ENCODE results near the gene ATF6. TPM values are rescaled to one million over a fixed set of nuclear protein-coding genes. Genes with fewer than 3 reads are reported as not detected.
"Not testable (repeated sequence)": the region's sequence is repeated elsewhere in the genome, so short reads cannot be mapped to it uniquely, and the experiment has no call there.

ATF6 gene
- total RNA-seq, 1 donor from 2014 or later, result 14.6 TPM

- peaks cover 6 to 22% (median 12%) of the 10 kb centered on the region in 3 donors for H3K36me3 ChIP-seq (ENCODE audit: control insufficient read depth in 3 of 3, insufficient read depth in 3 of 3, low read length in 3 of 3)
- no peaks in the 10 kb centered on the region for H3K4me1 ChIP-seq (ENCODE audit: control insufficient read depth in 3 of 3, insufficient read depth in 3 of 3, low read length in 3 of 3)
- no peak overlapping the region for H3K27ac ChIP-seq (ENCODE audit: low read depth, low read length)
- no peaks in the 10 kb centered on the region for H3K27me3 ChIP-seq (ENCODE audit: control insufficient read depth in 3 of 3, insufficient read depth in 3 of 3, low read length in 3 of 3)
- H3K9me3 ChIP-seq (ENCODE audit: control insufficient read depth in 3 of 3, low read length in 3 of 3), result no peaks in the 10 kb centered on the region
- no peak overlapping the region for H3K9ac ChIP-seq (ENCODE audit: low read depth in 1 of 3, low read length in 3 of 3)
- H3K4me3 ChIP-seq (ENCODE audit: low read length in 3 of 3), result no peak overlapping the region
These were observed 54.8 kb downstream of the ATF6 start for GRCh38 chr1:161820914-161821313.

GRCh38 chr1:161824618-161825017 is 58.5 kb downstream of the ATF6 start:
- Histone ChIP-seq H3K4me3 (ENCODE audit: low read length in 3 of 3) (no peak overlapping the region), H3K27ac (ENCODE audit: low read depth, low read length) (no peak overlapping the region), H3K9me3 (ENCODE audit: control insufficient read depth in 3 of 3, low read length in 3 of 3) (no peaks in the 10 kb centered on the region), H3K4me1 (ENCODE audit: control insufficient read depth in 3 of 3, insufficient read depth in 3 of 3, low read length in 3 of 3) (no peaks in the 10 kb centered on the region), H3K27me3 (ENCODE audit: control insufficient read depth in 3 of 3, insufficient read depth in 3 of 3, low read length in 3 of 3) (no peaks in the 10 kb centered on the region), H3K9ac (ENCODE audit: low read depth in 1 of 3, low read length in 3 of 3) (no peak overlapping the region), H3K36me3 (ENCODE audit: control insufficient read depth in 3 of 3, insufficient read depth in 3 of 3, low read length in 3 of 3) (peaks cover 6 to 22% (median 12%) of the 10 kb centered on the region in 3 donors)

DNA sequence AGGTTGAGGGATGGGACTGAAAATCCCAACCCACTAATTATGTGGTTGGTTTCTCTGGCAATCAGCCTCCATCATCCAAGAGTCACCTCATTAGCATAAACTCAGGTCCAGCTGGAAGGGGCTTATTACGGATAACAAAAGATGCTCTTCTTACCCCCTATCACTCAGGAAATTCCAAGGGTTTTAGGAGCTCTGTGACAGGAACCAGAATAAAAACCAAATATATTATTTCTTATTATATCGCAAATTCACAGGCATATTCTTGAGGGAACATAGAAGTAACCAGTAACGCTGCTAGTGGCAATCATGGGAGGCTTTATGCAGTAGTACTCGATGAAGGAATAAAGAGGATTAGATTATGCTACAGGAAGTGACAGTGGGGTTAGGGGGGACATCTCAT is 59.7 kb downstream of the ATF6 start:
- Histone ChIP-seq H3K36me3 (ENCODE audit: control insufficient read depth in 3 of 3, insufficient read depth in 3 of 3, low read length in 3 of 3) (peaks cover 6 to 17% (median 12%) of the 10 kb centered on the region in 3 donors), H3K9ac (ENCODE audit: low read depth in 1 of 3, low read length in 3 of 3) (no peak overlapping the region), H3K4me3 (ENCODE audit: low read length in 3 of 3) (no peak overlapping the region), H3K27ac (ENCODE audit: low read depth, low read length) (no peak overlapping the region), H3K4me1 (ENCODE audit: control insufficient read depth in 3 of 3, insufficient read depth in 3 of 3, low read length in 3 of 3) (no peaks in the 10 kb centered on the region), H3K9me3 (ENCODE audit: control insufficient read depth in 3 of 3, low read length in 3 of 3) (no peaks in the 10 kb centered on the region), H3K27me3 (ENCODE audit: control insufficient read depth in 3 of 3, insufficient read depth in 3 of 3, low read length in 3 of 3) (no peaks in the 10 kb centered on the region)

GRCh38 chr1:161826478-161826877 is 60.4 kb downstream of the ATF6 start:
- Histone ChIP-seq H3K9me3 (ENCODE audit: control insufficient read depth in 3 of 3, low read length in 3 of 3) (no peaks in the 10 kb centered on the region), H3K27ac (ENCODE audit: low read depth, low read length) (no peak overlapping the region), H3K9ac (ENCODE audit: low read depth in 1 of 3, low read length in 3 of 3) (no peak overlapping the region), H3K27me3 (ENCODE audit: control insufficient read depth in 3 of 3, insufficient read depth in 3 of 3, low read length in 3 of 3) (no peaks in the 10 kb centered on the region), H3K36me3 (ENCODE audit: control insufficient read depth in 3 of 3, insufficient read depth in 3 of 3, low read length in 3 of 3) (peaks cover 0 to 12% (median 9%) of the 10 kb centered on the region in 3 donors), H3K4me3 (ENCODE audit: low read length in 3 of 3) (no peak overlapping the region), H3K4me1 (ENCODE audit: control insufficient read depth in 3 of 3, insufficient read depth in 3 of 3, low read length in 3 of 3) (no peaks in the 10 kb centered on the region)

DNA sequence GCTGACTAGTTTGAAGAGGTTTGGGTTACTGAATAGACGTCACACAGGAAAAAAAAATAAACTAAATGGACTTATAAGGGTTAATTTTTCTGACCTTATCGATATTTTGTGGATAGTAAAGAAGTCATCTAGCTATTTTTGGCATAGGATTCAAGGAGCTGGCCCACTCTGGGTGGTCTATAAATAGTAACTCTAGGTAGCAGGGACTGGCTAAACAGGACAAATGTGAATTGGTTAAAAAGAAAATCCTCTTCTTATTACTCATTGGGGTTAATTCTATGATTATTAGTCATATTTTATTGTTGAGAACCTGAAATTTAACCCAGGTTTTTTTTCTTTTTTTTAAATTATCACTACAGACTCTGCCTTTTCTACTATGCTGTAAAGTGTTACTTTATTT is 61.7 kb downstream of the ATF6 start:
- Histone ChIP-seq H3K4me3 (ENCODE audit: low read length in 3 of 3) (no peak overlapping the region), H3K9me3 (ENCODE audit: control insufficient read depth in 3 of 3, low read length in 3 of 3) (no peaks in the 10 kb centered on the region), H3K36me3 (ENCODE audit: control insufficient read depth in 3 of 3, insufficient read depth in 3 of 3, low read length in 3 of 3) (peaks cover 0 to 4% (median 0%) of the 10 kb centered on the region in 3 donors), H3K4me1 (ENCODE audit: control insufficient read depth in 3 of 3, insufficient read depth in 3 of 3, low read length in 3 of 3) (no peaks in the 10 kb centered on the region), H3K27me3 (ENCODE audit: control insufficient read depth in 3 of 3, insufficient read depth in 3 of 3, low read length in 3 of 3) (no peaks in the 10 kb centered on the region), H3K9ac (ENCODE audit: low read depth in 1 of 3, low read length in 3 of 3) (no peak overlapping the region), H3K27ac (ENCODE audit: low read depth, low read length) (no peak overlapping the region)

DNA sequence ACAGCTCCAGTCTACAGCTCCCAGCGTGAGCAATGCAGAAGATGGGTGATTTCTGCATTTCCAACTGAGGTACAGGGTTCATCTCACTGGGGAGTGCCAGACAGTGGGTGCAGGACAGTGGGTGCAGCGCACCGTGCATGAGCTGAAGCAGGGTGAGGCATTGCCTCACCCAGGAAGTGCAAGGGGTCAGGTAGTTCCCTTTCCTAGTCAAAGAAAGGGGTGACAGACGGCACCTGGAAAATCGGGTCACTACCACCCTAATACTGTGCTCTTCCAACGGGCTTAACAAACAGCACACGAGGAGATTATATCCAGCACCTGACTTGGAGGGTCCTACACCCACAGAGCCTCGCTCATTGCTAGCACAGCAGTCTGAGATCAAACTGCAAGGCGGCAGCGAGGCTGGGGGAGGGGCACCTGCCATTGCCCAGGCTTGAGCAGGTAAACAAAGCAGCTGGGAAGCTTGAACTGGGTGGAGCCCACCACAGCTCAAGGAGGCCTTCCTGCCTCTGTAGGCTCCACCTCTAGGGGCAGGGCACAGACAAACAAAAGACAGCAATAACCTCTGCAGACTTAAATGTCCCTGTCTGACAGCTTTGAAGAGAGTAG is 66.3 kb downstream of the ATF6 start:
- H3K27me3 ChIP-seq (ENCODE audit: control insufficient read depth in 3 of 3, insufficient read depth in 3 of 3, low read length in 3 of 3); H3K4me1 ChIP-seq (ENCODE audit: control insufficient read depth in 3 of 3, insufficient read depth in 3 of 3, low read length in 3 of 3); H3K36me3 ChIP-seq (ENCODE audit: control insufficient read depth in 3 of 3, insufficient read depth in 3 of 3, low read length in 3 of 3); H3K9ac ChIP-seq (ENCODE audit: low read depth in 1 of 3, low read length in 3 of 3); H3K9me3 ChIP-seq (ENCODE audit: control insufficient read depth in 3 of 3, low read length in 3 of 3); H3K4me3 ChIP-seq (ENCODE audit: low read length in 3 of 3); H3K27ac ChIP-seq (ENCODE audit: low read depth, low read length): not testable (repeated sequence)

DNA sequence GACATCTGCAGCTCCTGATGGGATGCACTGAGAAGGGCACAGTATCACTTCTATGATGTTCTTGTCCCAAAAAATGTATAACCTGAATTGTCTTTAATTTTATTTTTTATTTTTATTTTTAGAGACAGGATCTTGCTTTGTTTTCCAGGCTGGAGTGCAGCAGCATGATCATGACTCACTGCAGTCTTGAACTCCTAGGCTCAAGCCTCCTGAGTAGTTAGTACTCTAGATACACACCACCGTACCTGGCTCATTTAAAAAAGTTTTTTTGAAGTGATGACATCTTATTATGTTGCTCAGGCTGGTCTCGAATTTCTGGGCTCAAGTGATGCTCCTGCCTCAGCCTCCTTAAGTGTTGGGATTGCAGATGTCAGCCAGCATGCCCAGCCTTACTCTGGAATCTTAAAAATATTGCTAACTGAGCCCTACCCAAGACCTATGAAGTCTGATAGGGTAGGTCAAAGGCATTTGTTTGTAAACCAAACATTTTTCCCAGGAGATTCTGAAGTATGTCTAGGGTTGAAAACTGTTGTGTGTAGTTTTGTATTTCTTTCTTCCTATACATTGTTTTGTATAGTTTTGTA is 68.9 kb downstream of the ATF6 start:
- Histone ChIP-seq H3K27me3 (ENCODE audit: control insufficient read depth in 3 of 3, insufficient read depth in 3 of 3, low read length in 3 of 3) (no peaks in the 10 kb centered on the region), H3K9ac (ENCODE audit: low read depth in 1 of 3, low read length in 3 of 3) (no peak overlapping the region), H3K4me3 (ENCODE audit: low read length in 3 of 3) (no peak overlapping the region), H3K9me3 (ENCODE audit: control insufficient read depth in 3 of 3, low read length in 3 of 3) (no peaks in the 10 kb centered on the region), H3K4me1 (ENCODE audit: control insufficient read depth in 3 of 3, insufficient read depth in 3 of 3, low read length in 3 of 3) (no peaks in the 10 kb centered on the region), H3K27ac (ENCODE audit: low read depth, low read length) (no peak overlapping the region), H3K36me3 (ENCODE audit: control insufficient read depth in 3 of 3, insufficient read depth in 3 of 3, low read length in 3 of 3) (peaks cover 0 to 5% (median 0%) of the 10 kb centered on the region in 3 donors)

DNA sequence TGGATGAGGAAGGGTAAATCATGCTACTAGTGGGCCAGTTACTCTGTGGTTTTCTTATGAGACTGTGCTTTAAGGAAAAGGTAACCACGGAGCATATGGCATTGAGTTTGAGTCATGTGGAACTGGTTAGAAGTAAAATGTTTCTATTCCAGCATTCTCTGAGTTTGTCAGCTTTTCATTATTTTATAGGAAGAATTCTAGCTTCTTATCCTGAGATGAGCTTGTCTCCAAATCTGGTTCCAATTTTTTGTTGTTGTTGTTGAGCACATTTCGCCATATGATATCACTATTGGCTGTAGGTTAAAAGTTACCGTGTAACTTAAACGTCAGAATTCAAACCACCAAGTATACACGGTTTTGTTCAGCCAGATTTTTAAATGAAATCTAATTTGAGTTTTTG is 69.9 kb downstream of the ATF6 start:
- Histone ChIP-seq H3K36me3 (ENCODE audit: control insufficient read depth in 3 of 3, insufficient read depth in 3 of 3, low read length in 3 of 3) (peaks cover 0 to 5% (median 0%) of the 10 kb centered on the region in 3 donors), H3K9ac (ENCODE audit: low read depth in 1 of 3, low read length in 3 of 3) (no peak overlapping the region), H3K4me3 (ENCODE audit: low read length in 3 of 3) (no peak overlapping the region), H3K4me1 (ENCODE audit: control insufficient read depth in 3 of 3, insufficient read depth in 3 of 3, low read length in 3 of 3) (no peaks in the 10 kb centered on the region), H3K9me3 (ENCODE audit: control insufficient read depth in 3 of 3, low read length in 3 of 3) (no peaks in the 10 kb centered on the region), H3K27ac (ENCODE audit: low read depth, low read length) (no peak overlapping the region), H3K27me3 (ENCODE audit: control insufficient read depth in 3 of 3, insufficient read depth in 3 of 3, low read length in 3 of 3) (no peaks in the 10 kb centered on the region)

DNA sequence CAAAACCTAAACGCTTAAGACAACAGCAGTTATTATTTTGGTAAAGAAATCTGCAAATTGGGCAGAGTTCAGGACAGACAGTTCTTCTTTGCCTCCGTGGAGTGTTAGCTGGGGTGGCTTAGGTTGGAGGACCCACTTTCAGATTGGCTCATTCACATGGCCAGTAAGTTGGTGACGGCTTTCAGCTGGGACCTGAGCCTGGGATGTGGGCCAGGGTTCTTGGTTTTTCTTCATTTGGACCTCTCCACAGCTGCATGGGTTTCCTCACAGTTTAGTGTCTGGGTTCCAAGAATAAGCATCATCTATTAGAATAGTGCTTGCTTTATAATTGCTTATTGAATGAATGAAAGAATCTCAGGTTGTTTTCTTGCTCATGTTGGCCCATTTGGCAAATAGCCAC is 72.2 kb downstream of the ATF6 start:
- Histone ChIP-seq H3K9me3 (ENCODE audit: control insufficient read depth in 3 of 3, low read length in 3 of 3) (no peaks in the 10 kb centered on the region), H3K4me1 (ENCODE audit: control insufficient read depth in 3 of 3, insufficient read depth in 3 of 3, low read length in 3 of 3) (no peaks in the 10 kb centered on the region), H3K9ac (ENCODE audit: low read depth in 1 of 3, low read length in 3 of 3) (no peak overlapping the region), H3K4me3 (ENCODE audit: low read length in 3 of 3) (no peak overlapping the region), H3K27me3 (ENCODE audit: control insufficient read depth in 3 of 3, insufficient read depth in 3 of 3, low read length in 3 of 3) (no peaks in the 10 kb centered on the region), H3K36me3 (ENCODE audit: control insufficient read depth in 3 of 3, insufficient read depth in 3 of 3, low read length in 3 of 3) (peaks cover 0 to 5% (median 2%) of the 10 kb centered on the region in 3 donors), H3K27ac (ENCODE audit: low read depth, low read length) (no peak overlapping the region)

DNA sequence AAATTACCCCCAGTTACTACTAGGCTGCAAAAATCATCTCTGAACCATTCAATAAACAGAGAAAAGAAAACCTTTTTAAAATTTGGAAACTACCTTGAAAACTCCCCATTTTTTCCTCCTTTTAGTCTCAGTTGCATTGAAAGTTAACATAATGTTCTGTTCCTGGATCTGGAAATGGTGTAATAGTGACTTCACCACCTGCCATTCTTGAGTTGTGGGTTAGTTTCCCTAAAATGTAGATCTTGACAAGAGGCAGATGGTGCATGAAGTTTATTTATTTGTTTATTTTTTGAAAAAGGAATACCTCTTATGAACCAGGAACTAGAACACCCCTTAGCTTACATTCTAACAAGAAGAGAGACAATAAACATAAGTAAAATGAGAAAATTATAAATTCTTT is 72.8 kb downstream of the ATF6 start:
- H3K4me1 ChIP-seq (ENCODE audit: control insufficient read depth in 3 of 3, insufficient read depth in 3 of 3, low read length in 3 of 3), result no peaks in the 10 kb centered on the region
- H3K9me3 ChIP-seq (ENCODE audit: control insufficient read depth in 3 of 3, low read length in 3 of 3), result no peaks in the 10 kb centered on the region
- peaks cover 0 to 5% (median 2%) of the 10 kb centered on the region in 3 donors for H3K36me3 ChIP-seq (ENCODE audit: control insufficient read depth in 3 of 3, insufficient read depth in 3 of 3, low read length in 3 of 3)
- H3K4me3 ChIP-seq (ENCODE audit: low read length in 3 of 3), result no peak overlapping the region
- no peaks in the 10 kb centered on the region for H3K27me3 ChIP-seq (ENCODE audit: control insufficient read depth in 3 of 3, insufficient read depth in 3 of 3, low read length in 3 of 3)
- H3K9ac ChIP-seq (ENCODE audit: low read depth in 1 of 3, low read length in 3 of 3), result no peak overlapping the region
- no peak overlapping the region for H3K27ac ChIP-seq (ENCODE audit: low read depth, low read length)
